Kasumi-1 (cell line): Measurements from ENCODE around the gene IGSF3.
A peak's percentile ranks its signal among the peaks of the same experiment; 100 is the strongest.
"Not testable (repeated sequence)": the region's sequence is repeated elsewhere in the genome, so short reads cannot be mapped to it uniquely, and the experiment has no call there.

Source experiments
- DNase-seq, 2 experiments: peaks; one replicate each; lab custom pipeline; 2025; lab: John Stamatoyannopoulos, UW

Gene IGSF3

DNA sequence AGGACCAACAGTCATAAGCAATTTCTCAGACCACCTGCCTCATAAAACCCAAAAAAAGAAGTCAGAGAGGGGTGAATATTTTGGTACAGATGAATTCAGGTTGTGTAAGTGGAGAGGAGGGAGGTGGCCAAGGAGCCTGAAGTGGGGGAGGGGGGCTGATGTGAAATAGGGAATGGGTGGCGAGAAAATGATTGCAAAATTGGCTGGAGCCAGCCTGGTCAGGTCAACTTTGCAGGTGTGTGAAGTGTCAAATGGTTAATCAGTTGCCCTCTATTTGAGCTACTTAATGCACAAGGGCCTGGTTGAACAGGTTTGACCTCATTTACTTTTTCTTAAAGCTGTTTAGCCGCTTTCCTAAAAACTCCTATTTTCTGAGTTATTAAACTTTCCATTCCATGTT is 38.1 kb downstream of the IGSF3 start:
- DNase-seq: not testable (repeated sequence)

DNA sequence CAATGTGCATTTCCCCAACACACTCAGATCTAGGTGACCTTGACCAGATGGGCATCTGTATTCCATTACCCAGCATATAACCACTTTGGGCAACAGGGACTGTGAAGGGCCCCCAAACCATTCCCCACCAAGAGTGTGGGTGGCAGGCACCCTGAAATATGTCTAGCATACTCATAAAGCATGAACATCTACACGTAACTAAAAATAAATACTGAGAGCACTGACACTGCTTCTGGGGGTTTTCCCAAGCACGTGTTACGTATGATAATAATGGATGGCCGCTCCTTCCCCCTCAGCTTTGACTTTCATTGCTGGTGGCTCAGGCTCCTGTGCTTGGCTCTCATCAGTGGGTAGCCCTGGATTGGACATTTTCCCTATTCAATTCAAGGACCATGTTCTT is 39.1 kb downstream of the IGSF3 start:
- no peak for DNase-seq

DNA sequence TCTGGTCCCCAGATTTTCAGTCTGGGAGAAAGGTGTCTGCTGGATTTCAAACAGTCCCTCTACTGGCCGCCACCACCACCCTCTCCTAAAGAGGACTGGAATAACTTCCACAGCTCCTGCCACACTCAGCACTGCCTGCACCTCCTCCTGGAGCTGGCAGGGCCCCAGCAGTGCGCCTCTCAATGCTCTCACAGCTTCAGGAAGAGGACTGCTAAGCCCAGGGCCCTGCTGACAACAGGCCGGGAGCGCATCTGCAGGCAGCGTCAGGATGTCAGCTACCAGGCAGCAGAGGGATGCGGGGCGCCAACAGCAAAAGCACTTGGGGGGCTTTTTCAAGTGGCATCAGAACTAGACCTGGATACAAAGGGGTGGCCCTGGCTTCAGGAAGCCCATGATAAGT is 40.2 kb downstream of the IGSF3 start:
- DNase-seq: not testable (repeated sequence)

DNA sequence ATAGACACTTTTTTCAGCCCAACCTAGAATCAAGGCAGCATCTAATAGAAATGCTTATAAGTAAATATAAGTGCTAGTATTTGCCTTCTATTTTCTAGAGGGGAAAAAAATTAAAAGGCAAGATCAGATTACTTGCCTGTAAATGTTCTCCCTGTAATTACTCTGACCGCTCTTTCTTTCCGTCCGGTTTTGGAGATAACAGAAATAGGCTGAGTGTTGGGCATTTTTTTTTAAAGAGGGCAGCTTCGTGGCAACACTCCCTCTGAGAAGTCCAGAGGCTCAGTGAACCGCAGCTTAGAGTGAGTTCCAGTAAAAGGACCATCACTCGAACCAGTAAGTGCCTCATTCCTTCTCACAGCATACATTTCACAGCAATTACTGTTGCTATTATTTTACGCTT is 40.6 kb downstream of the IGSF3 start:
- DNase-seq: not testable (repeated sequence)

DNA sequence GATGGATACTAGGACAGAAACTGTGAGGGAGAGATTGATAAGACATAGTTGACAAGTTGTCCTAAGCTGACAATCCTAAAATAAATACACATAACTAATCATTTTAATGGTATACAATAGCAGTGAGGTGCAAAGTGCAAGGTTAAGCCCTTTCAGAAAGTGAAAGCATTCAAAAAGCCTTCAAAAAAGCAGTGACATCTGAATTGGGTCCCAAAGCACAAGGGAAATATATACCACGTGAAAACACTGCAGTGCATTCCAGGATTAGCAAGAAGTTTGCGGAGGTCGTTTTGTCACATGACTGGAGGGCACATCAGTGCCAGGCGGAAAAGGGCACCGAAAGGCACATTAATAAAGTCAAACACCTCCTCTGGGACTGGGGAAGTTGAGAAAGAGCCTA is 42.4 kb downstream of the IGSF3 start:
- DNase-seq: not testable (repeated sequence)

DNA sequence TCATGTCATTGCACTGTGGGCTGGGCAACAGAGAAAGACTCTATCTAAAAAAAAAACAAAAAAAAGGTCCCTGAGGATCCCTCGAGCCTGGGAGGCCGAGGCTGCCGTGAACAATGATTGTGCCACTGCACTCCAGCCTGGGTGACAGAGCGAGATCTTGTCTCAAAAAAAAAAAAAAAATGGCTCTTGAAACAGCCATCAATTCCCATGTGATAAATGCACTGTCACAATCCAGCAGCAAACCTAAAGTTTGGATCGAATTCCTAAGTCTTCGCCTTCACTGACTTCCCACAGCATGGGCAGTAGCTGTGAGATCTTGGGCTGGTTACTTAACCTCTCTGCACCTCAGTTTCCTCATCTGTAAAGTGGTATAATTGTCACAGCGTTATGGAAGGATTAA is 43.5 kb downstream of the IGSF3 start:
- no peak for DNase-seq

DNA sequence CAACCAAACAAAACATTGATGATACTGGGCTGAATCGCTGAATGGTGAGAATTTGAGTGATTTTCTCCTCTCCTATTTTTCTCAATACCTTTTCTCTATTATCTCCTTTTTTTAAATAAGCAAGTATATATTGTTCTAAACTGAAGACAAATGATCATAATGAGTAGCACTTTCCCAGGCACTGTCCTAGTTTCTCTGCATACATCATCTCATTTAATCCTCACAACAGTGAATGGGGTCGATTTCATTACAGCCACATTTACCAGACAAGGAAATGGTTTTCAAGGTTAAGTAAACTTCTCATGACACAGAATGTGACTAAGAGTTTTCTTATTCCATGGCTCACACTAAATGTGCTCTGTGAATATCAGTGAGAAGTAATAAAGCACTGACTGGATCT is 45.0 kb downstream of the IGSF3 start:
- not testable (repeated sequence) for DNase-seq

DNA sequence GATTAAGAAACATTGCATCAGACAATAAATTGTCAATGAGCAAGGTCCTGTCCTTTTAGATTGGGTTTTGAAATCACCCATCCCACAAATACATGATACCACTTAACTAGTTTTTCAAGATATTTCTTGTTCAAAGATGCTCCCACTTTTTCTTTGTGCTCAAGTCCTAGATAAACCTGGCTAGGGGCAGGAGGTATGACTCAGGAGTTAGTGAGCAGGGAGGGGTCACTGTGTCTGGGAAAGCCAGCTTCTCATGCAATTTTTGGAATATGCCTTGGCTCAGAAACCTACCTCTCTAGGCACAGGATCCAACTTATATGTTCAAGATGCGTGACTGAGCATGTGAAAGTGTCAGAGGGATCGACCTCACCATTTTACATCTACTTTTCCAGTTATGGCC is 45.8 kb downstream of the IGSF3 start:
- not testable (repeated sequence) for DNase-seq

DNA sequence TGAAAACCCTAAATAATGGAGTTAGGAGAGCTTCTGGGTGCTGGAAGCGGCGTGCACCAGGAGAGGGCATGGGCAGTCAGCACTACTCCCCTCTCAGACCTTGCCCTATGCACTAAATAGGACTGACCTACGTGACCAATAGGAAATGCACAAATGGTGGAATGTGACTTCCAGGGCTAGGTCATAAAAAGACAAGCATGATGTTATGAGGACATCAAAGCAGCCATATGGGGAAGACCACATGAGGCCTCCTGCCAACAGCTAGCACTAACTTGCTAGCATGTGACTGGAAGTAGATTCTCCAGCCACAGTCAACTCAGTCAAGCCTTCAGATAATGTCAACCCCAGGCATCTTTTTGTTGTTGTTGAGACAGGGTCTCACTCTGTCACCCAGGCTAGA is 47.1 kb downstream of the IGSF3 start:
- not testable (repeated sequence) for DNase-seq

DNA sequence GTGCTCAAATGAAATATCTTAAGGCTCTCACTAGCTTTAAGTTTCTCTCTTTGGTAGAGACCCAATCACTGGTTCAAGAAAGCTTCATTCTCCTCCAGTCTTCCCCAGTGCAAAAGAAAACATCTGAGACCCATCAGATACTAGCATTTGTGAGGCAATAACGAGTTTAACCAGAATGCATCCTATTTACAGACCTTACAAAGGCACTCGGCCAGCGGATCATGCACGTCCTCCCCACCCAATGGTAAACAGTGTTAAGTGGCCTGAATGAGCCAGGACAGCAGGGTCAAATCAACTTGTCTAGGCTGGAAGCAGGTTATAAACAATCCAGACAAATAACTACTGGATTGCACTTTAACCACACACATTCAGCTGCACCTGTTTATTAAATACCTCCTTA is 48.4 kb downstream of the IGSF3 start:
- not testable (repeated sequence) for DNase-seq

DNA sequence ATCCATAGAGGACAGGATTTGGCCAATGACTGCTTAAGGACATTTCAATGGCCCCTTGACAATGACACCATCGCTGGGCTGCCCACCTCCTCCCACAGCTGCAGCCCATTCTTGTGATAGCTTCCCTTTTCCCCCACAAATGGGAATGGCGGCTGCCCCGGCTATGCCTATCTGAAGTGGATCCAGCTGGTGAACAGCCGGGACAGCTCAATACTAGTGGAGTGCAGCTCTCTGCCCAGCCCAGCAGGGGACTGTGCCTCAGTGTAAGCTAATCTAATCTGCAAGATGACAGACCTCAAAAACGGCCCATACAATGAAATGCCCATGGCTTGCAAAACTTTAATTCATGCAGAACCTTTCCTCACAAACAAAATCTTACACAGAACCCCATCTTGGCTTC is 49.7 kb downstream of the IGSF3 start:
- DNase-seq: not testable (repeated sequence)

DNA sequence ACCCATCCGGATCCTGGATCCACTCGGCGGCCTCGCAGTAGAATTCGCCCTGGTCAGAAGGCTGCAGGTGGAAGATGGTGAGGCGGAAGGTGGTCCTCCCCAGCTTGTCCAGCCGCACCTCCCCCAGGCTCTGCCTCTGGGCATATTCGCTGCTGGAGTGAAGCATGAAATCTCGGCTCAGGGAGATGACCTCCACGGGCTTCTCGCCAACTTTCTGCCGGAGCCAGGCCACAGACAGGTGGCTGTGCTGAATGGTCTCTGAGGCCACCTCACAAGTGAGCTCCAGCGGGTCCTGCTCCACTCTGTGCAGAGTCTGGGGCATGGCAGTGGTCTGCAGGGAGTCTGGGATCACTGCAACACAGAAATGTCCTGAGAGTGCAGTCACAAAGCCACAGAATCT is 53.7 kb downstream of the IGSF3 start:
- DNase-seq: not testable (repeated sequence)

DNA sequence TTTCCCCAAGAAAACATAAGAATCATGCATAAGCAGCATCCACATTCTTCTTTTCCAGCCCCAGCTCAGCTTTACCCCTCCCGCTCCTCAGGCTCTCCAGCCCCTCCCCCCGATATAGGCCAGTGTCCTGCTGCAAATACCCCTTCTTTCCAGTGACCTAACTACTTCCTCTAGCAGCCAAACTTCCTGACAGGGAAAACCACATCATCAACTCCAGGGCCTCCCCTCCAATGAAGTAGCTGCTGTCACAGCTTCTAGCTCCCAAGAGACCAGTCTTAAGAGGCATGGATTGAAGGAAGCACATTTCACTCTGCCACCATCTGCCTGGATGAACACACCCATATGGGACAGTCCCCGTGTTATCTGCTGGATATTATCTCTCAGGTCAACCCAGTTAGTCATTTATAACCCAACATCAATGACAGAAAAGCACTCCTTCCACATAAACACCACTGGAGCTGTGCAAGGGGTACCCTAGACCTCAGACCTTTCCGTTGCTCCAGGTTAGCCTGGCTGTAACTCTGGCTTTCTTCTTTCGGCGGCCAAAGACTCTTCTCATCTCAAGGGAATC is 57.6 kb downstream of the IGSF3 start:
- DNase-seq: peak in 1 of 2 experiments; percentile 11

DNA sequence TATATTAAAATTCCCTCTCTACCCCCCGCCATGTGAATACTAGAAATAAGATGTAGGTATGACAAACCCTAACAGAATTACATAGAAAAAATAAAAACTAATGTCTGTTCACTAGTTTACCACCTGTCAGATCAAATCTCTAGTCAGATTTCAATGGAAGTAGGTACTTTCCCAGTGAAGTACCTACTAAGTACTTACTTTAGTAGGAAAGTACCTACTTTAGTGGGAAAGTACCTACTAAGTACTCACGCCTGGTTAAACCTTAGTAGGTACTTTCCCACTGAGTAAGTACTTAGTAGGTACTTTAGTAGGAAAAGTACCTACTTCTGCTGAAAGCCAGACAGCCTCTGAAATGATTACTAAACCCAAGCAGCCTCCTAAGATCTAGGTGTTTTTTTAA is 58.7 kb downstream of the IGSF3 start:
- DNase-seq: not testable (repeated sequence)

DNA sequence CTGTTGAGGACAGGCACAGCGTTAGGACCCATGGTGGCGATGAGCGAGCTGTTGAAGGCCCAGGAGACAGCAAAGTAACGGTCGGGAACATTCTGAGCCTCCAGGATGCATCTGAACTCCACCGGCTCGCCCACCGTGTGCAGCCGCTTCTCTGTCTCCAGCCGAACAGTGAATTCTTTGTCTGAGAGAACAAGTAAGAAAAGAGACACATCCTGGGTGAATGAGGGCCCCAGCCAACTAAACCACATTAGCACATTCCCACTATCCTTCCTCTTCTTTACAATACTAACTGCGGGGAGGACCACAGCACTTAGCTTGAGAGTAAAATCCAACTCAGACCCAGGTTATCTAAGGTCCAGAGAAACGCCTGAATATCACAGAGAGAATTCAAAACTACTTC is 59.4 kb downstream of the IGSF3 start:
- peak in 1 of 2 experiments; percentile 12 for DNase-seq

DNA sequence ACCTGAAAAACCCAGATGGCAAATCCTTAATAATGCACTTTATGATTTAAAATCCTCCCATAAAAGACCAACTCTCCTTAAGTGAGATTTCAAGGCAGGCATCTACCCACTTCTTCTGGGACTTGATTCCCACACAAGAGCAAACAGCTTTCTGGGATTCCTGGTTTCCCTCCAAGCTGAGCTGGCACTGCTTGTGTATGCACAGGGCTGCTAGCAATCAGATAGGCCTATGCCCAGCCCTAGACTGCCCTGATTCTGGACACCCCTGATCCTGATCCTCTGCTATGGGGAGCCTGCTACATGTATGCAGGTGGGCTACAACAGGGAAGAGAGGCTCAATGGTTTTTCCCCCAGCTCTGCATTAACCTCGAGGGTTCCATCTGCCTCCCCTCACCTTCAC is 60.1 kb downstream of the IGSF3 start:
- not testable (repeated sequence) for DNase-seq

DNA sequence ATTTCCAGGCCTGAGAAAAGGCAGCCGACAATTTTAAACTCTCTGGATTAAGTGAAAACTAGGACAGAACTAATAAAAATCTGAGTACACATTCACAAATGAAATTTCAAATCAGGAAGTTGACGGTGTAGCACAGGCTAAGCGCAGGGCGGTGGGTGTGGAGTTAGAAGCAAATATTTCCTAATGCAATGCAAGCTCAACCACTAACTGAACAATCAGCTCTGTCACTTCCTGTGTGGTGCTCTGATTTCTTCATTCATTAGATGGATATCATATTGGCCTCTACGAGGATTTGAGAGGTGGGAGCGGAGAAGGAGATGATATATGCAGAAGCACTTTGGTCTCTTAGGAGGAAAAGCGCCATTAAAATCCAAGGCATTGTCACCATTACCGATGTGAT is 61.5 kb downstream of the IGSF3 start:
- DNase-seq: peak; percentile 50 to 64

DNA sequence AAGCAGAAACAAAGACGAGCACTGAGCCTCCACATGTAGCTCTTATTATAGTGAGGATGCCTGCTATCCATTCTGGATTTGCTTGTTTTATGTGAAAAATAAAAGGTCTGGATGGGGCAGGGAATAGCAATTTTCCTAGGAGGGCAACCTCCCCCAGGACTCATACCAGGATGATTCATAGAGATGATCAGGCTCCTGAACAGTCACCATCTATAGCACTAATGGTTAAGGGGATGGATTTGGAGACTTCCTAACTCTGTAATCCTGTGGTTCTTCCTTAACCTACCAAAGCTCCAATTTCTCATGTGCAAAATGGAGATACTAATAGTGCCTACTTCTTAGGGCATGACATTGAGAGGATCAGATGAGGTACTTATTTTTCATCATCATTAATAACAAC is 62.2 kb downstream of the IGSF3 start:
- DNase-seq: no peak

DNA sequence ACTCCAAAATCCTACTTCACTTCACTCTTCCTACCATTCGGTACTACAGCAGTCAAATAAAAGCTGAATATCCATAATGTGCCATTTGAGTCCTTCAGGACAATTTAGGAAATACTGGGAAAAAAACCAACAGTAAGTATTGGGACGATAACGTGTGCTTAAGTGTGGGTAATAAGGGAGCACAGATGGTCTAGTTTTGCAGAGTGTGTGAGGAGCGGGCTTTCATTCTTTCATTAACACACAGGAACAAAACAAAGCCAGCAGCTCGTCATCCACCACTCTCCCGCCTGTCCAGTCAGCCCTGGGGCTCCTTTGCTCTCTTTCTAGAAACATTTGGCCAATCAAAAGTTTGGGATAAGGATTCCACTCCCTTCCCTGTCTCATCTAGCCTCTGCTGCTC is 63.1 kb downstream of the IGSF3 start:
- not testable (repeated sequence) for DNase-seq

DNA sequence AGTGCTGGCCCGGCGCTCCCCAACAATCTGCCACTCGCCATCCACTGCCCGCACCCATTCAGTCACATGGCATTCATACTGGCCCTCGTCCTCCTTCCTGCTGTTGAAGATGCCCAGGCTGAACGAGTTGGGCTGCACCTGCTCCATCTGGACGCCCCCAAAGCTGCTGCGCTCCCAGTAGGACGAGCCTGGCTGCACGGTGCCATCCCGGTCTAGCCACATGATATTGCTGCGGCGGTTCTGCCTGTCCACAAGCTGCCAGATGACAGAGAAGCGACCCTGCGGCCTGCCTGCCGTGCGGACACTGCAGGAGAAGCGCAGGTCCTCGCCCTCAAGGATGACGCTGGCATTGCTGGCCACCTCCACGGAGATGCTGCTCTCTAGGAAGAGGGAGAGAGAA is 63.9 kb downstream of the IGSF3 start:
- DNase-seq: not testable (repeated sequence)

DNA sequence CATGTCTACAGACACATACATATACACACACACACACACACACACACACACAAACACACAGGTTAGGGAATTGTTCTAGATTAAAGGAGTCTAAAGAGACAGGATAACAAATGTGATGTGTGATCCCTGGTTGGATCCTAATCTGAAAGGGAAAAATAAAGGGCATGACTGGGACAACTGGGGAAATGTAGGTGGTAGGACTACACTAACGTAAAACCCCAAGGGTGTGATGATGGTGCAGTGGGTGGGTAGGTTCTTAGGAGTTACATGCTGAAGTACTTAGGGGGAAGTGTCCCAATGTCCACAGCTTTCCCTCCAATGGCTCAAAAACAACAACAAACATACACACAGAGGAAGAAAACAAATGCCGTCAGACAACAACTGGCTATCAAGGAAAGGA is 68.2 kb downstream of the IGSF3 start:
- DNase-seq: not testable (repeated sequence)

DNA sequence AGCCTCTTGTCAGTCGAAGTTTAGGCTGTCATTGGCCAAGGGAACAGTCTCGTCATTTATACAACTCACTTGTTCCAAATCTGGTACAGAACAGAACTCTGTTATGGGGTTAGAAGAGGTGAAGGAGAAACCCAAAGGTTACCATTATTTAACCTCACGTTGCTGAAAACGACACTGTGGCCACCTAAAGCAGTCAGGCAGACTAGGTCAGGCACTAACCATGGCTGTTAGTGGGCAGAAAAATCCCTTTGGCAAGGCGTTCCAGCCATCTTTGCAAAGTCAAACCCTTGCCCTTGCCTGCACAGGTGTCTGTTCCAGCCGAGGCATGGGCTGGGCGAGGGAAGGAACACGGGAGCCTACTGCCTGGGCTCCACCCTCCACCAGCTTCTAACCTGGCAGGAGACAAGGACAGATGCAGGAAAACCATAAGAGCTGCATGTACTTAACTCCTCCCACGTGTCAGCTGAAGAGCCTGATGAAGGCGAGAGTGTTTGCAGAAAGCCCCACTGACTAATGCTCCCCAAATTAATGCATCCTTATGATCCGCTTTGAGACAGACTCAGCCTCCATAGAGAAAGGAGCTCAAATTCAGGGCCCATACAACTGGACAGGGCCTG is 69.0 kb downstream of the IGSF3 start:
- not testable (repeated sequence) for DNase-seq

DNA sequence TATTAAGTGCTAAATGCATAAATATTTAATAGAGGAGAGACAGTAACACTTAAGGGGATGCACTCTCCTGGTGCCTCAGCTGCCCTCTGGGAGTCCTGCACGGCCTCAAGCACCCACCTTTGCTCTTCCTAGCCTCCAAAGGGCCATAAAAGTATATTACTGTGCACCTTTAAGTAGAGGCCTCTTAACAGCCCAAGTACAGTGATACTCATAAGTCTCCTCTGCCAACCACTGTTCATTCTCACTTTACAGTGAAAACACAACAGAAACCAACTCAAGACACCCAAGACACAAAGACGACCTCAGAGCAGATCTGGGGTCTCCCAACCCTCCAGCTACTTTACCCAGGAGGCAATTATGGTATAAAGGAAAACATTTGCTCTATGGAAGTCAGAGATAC is 70.1 kb downstream of the IGSF3 start:
- DNase-seq: not testable (repeated sequence)

DNA sequence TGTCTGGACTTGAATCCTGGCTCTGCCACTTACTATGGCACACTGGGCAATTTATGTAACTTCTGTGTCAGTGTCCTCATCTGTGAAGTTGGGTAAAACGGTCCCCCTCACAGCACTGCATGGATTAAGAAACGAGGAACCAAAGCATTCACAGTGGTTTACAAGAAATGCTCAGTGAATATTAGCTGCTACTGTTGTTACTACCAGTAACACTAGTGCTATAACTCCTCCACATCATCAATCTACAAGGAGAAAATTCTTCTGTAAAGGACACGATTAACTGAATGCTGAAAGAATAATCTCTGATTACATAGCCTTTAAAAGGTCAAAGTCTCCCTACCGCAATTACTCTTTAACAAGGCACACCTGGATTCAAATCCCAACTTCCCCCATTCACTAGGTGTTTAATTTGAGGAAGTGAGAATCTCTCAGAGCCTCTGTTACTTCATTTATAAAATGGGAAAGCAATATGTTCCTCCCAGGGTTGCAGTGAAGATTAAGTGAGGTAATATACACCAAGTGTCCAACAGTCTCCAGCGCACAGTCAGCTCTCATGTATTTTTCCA is 70.7 kb downstream of the IGSF3 start:
- DNase-seq: not testable (repeated sequence)
